GM10248 (cell line): ENCODE results near the gene CKAP4.

Experiments used
- CTCF ChIA-PET: fragments of 300-600 bp; sonication (Branson Sonifier 250); formaldehyde crosslinking; extraction: SDS; loops from one replicate; lab custom pipeline; 2021; ENCODE audit warnings: antibody characterized with exemption; lab: Yijun Ruan, JAX
- POLR2A ChIA-PET: fragments of 350-650 bp; sonication (Branson Sonifier 250); formaldehyde crosslinking; extraction: SDS; loops from one replicate; lab custom pipeline; 2020; ENCODE audit warnings: antibody characterized with exemption; lab: Yijun Ruan, JAX
- DNase-seq: peaks from one replicate; pipeline ENCODE4 v3.0.0; 2012; ENCODE audit errors: extremely low spot score
- TF ChIP-seq, protein P1 (sequence below): IDR thresholded peaks from 2 replicates; pipeline ENCODE4 v1.5.1; 2012; ENCODE audit warnings: mild to moderate bottlenecking, low read depth; ENCODE audit errors: extremely low read depth, missing control alignments, control extremely low read depth

CKAP4 gene

GRCh38 chr12:106217706-106218105 is 30.1 kb downstream of the CKAP4 start:
- DNase-seq, result no peak
- ChIA-PET CTCF (interaction anchor here (1.0 to 1.1 kb wide), 2 partner anchors 9 to 20 kb away, joined by 3 read pairs; no protein-coding TSS in a partner anchor), POLR2A (no interaction called here)
- TF ChIP-seq, protein P1, sequence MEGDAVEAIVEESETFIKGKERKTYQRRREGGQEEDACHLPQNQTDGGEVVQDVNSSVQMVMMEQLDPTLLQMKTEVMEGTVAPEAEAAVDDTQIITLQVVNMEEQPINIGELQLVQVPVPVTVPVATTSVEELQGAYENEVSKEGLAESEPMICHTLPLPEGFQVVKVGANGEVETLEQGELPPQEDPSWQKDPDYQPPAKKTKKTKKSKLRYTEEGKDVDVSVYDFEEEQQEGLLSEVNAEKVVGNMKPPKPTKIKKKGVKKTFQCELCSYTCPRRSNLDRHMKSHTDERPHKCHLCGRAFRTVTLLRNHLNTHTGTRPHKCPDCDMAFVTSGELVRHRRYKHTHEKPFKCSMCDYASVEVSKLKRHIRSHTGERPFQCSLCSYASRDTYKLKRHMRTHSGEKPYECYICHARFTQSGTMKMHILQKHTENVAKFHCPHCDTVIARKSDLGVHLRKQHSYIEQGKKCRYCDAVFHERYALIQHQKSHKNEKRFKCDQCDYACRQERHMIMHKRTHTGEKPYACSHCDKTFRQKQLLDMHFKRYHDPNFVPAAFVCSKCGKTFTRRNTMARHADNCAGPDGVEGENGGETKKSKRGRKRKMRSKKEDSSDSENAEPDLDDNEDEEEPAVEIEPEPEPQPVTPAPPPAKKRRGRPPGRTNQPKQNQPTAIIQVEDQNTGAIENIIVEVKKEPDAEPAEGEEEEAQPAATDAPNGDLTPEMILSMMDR, result no peak

GRCh38 chr12:106214571-106214970 is 33.2 kb downstream of the CKAP4 start:
- ChIA-PET POLR2A (no interaction called here), CTCF (interaction anchor here (1.6 to 3.3 kb wide), 2 partner anchors 9 to 12 kb away, joined by 6 to 19 read pairs; no protein-coding TSS in a partner anchor)
- TF ChIP-seq, protein P1, result no peak
- no peak for DNase-seq

- TF ChIP-seq, protein P1, result no peak
- ChIA-PET POLR2A (no interaction called here), CTCF (no interaction called here)
- DNase-seq, result no peak
Observed at GRCh38 chr12:106213662-106214061, 34.2 kb downstream of the CKAP4 start.

DNA sequence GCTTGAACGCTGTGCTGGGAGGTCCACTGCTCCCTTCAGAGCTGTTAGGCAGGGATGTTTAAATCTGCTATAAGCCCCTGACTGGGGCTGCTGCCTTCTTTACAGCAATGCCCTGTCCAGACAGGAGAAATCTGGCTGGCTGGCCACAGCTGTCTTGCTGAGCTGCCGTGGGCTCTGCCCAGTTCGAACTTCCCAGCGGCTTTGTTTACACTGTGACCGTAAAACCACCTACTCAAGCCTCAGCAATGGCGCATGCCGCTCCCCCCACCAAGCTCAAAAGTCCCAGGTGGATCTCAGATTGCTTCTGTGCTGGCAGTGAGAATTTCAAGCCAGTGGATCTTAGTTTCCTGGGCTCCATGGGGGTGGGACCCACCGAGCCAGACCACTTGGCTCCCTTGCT is 35.8 kb downstream of the CKAP4 start:
- DNase-seq, result no peak

GRCh38 chr12:106205208-106206069 is 42.4 kb downstream of the CKAP4 start:
- DNase-seq, result no peak
- TF ChIP-seq, protein P1, result no peak
- ChIA-PET POLR2A (no interaction called here), CTCF (interaction anchor here (0.9 to 1.6 kb wide), 3 partner anchors 8 to 18 kb away, joined by 3 to 5 read pairs (median 3); no protein-coding TSS in a partner anchor)

More for the DNA sequence above, 35.8 kb downstream of the CKAP4 start:
- TF ChIP-seq, protein P1, result no peak
- ChIA-PET POLR2A (no interaction called here), CTCF (interaction anchor here (1.8 kb wide), 1 partner anchor 12 kb away, joined by 14 read pairs; no protein-coding TSS in a partner anchor)

DNA sequence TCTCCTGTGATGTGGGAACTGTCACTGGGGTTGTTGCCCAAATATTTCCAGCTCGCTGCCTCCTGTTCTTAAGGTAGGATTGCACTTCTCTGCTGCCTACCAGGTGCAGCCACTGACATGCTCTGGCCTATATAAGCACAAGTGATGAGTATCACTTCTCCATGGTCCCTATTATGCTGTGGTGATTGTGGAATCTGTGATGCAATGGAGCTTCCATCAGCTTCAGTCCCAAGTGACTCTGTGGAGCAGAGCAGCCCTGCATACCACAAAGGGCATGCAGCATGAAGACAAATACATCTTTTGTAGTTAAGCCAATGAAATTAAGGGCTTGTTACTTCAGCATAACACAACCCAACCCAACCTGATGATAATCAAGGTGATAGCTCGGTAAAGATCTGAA is 43.5 kb downstream of the CKAP4 start:
- CTCF ChIA-PET, result interaction anchor here (1.2 to 1.6 kb wide), 2 partner anchors 12 to 19 kb away, joined by 3 to 5 read pairs; no protein-coding TSS in a partner anchor
- POLR2A ChIA-PET, result no interaction called here
- TF ChIP-seq, protein P1, result no peak
- DNase-seq, result no peak
